Measurements from ENCODE around the gene MGMT.

DNA sequence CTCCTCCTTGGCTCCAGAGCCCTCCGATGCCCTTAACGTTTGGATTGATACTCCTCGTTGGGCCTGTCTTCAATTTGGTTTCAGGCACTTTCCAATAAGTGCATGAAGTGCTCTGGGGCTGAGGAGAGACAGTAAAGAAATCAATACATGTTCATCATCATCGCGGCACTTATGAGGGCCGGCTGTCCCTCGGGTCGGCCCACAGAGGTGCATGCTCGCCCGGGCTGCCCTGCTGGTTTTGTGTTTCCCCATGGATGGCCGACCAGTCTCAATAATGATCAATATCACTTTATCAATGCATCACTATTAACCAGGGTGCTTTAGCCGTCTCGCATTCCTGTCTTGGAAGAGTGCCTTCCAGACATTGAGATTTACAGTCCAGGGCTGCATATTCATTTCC is 342.8 kb downstream of the MGMT start:
- TF ChIP-seq EP300 (conservative IDR thresholded peaks at IDR 0.05; ENCODE audit: poor library complexity, severe bottlenecking) (no peak), EZH2 (IDR thresholded peaks at IDR 0.05; ENCODE audit: borderline replicate concordance, insufficient read depth, low read length, poor library complexity, severe bottlenecking) (no peak), RAD21 (conservative IDR thresholded peaks at IDR 0.05) (no peak)
- TF ChIP-seq, protein P1, sequence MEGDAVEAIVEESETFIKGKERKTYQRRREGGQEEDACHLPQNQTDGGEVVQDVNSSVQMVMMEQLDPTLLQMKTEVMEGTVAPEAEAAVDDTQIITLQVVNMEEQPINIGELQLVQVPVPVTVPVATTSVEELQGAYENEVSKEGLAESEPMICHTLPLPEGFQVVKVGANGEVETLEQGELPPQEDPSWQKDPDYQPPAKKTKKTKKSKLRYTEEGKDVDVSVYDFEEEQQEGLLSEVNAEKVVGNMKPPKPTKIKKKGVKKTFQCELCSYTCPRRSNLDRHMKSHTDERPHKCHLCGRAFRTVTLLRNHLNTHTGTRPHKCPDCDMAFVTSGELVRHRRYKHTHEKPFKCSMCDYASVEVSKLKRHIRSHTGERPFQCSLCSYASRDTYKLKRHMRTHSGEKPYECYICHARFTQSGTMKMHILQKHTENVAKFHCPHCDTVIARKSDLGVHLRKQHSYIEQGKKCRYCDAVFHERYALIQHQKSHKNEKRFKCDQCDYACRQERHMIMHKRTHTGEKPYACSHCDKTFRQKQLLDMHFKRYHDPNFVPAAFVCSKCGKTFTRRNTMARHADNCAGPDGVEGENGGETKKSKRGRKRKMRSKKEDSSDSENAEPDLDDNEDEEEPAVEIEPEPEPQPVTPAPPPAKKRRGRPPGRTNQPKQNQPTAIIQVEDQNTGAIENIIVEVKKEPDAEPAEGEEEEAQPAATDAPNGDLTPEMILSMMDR (IDR thresholded peaks at IDR 0.05; ENCODE audit: poor library complexity, severe bottlenecking), result no peak
- TF ChIP-seq, protein P2, sequence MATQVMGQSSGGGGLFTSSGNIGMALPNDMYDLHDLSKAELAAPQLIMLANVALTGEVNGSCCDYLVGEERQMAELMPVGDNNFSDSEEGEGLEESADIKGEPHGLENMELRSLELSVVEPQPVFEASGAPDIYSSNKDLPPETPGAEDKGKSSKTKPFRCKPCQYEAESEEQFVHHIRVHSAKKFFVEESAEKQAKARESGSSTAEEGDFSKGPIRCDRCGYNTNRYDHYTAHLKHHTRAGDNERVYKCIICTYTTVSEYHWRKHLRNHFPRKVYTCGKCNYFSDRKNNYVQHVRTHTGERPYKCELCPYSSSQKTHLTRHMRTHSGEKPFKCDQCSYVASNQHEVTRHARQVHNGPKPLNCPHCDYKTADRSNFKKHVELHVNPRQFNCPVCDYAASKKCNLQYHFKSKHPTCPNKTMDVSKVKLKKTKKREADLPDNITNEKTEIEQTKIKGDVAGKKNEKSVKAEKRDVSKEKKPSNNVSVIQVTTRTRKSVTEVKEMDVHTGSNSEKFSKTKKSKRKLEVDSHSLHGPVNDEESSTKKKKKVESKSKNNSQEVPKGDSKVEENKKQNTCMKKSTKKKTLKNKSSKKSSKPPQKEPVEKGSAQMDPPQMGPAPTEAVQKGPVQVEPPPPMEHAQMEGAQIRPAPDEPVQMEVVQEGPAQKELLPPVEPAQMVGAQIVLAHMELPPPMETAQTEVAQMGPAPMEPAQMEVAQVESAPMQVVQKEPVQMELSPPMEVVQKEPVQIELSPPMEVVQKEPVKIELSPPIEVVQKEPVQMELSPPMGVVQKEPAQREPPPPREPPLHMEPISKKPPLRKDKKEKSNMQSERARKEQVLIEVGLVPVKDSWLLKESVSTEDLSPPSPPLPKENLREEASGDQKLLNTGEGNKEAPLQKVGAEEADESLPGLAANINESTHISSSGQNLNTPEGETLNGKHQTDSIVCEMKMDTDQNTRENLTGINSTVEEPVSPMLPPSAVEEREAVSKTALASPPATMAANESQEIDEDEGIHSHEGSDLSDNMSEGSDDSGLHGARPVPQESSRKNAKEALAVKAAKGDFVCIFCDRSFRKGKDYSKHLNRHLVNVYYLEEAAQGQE (IDR thresholded peaks at IDR 0.05; ENCODE audit: borderline replicate concordance), result no peak

Data from neural cell (in vitro differentiated cells).